DOHH2 (cell line): Measurements from ENCODE around the gene TRRAP.

Experiments used
- H3F3A ChIP-seq: fragments of 200-600 bp; sonication (generic), shearing (Covaris generic); 2 replicates; pipeline ENCODE4 v1.6.0; 2016; ENCODE audit warnings: antibody characterized with exemption, mild to moderate bottlenecking; ENCODE audit not compliant: control insufficient read depth, insufficient read depth
- H3K27ac ChIP-seq: fragments of 200-600 bp; sonication (generic); 2 replicates; pipeline ENCODE4 v1.5.1; 2014; ENCODE audit warnings: low read depth, mild to moderate bottlenecking, low read length, moderate library complexity
- H3K27me3 ChIP-seq: fragments of 200-600 bp; sonication (generic); 2 replicates; pipeline ENCODE4 v1.6.1; 2014; ENCODE audit warnings: mild to moderate bottlenecking, low read length, mixed read lengths; ENCODE audit not compliant: control insufficient read depth
- H3K36me3 ChIP-seq: fragments of 200-600 bp; sonication (generic); 2 replicates; pipeline ENCODE4 v1.6.1; 2014; ENCODE audit warnings: mild to moderate bottlenecking, low read length, moderate library complexity, mixed read lengths; ENCODE audit not compliant: control insufficient read depth
- H3K4me1 ChIP-seq: fragments of 200-600 bp; sonication (generic); 2 replicates; pipeline ENCODE4 v1.6.1; 2014; ENCODE audit warnings: mild to moderate bottlenecking, low read length, mixed read lengths; ENCODE audit not compliant: control insufficient read depth
- H3K4me2 ChIP-seq: fragments of 200-600 bp; sonication (generic); 2 replicates; pipeline ENCODE4 v1.6.0; 2014; ENCODE audit warnings: mild to moderate bottlenecking, low read length, moderate library complexity
- H3K4me3 ChIP-seq: fragments of 200-600 bp; sonication (generic); 2 replicates; pipeline ENCODE4 v1.5.1; 2014; ENCODE audit warnings: mild to moderate bottlenecking, low read length, mixed read lengths
- H3K79me2 ChIP-seq: fragments of 200-600 bp; sonication (generic); 2 replicates; pipeline ENCODE4 v1.6.1; 2014; ENCODE audit warnings: mild to moderate bottlenecking, low read length, mixed read lengths; ENCODE audit not compliant: control insufficient read depth
- H3K9me2 ChIP-seq: fragments of 200-600 bp; sonication (generic); replicated peaks from 2 replicates; pipeline ENCODE4 v1.6.1; 2014; ENCODE audit warnings: mild to moderate bottlenecking, low read length, mixed read lengths; ENCODE audit not compliant: control insufficient read depth
- H3K9me3 ChIP-seq: fragments of 200-600 bp; sonication (generic); 2 replicates; pipeline ENCODE4 v1.6.1; 2014; ENCODE audit warnings: antibody characterized with exemption, low read length, mixed read lengths; ENCODE audit not compliant: control insufficient read depth, insufficient read depth
- H4K20me1 ChIP-seq: fragments of 200-600 bp; sonication (generic); 2 replicates; pipeline ENCODE4 v1.6.0; 2014; ENCODE audit warnings: low read depth, mild to moderate bottlenecking, antibody characterized with exemption, low read length, moderate library complexity; ENCODE audit not compliant: control insufficient read depth, insufficient read depth
- CTCF ChIP-seq: fragments of 200-600 bp; sonication (generic); IDR thresholded peaks from one replicate; pipeline ENCODE4 v1.5.1; 2014; ENCODE audit warnings: antibody characterized with exemption, mild to moderate bottlenecking, low read depth, low read length; ENCODE audit not compliant: poor library complexity, severe bottlenecking
- EZH2phosphoT487 ChIP-seq: fragments of 200-600 bp; sonication (generic); IDR thresholded peaks from 2 replicates; pipeline ENCODE4 v1.6.1; 2017; ENCODE audit warnings: borderline replicate concordance, mild to moderate bottlenecking, antibody characterized with exemption, low read length, moderate library complexity, mixed read lengths

The TRRAP gene

DNA sequence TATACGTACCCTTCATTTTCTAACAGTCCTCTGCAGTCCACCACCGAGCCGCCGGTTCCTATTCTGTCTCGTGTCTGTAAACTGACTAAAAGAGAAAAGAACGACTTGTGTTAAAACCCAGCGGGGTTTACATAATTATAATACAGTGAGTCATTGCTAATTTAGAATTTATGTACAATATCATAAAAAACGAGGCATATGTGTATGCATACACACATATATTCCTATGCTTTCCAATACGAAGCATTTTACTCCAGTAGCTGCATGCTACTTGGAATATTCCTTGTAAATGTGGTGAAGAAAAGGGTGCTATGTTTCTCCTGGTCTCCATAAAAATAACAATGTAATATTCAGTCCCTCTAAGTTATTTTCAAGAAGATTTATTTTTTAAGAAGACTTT lies 176.4 kb downstream of the TRRAP start:
- H3K4me1 ChIP-seq: no peaks in the 10 kb centered on the region
- H3K9me3 ChIP-seq: no peaks in the 10 kb centered on the region
- H3K4me3 ChIP-seq: no peak overlapping the region
- H3K36me3 ChIP-seq: peaks cover 60% of the 10 kb centered on the region
- no peaks in the 10 kb centered on the region for H3K27me3 ChIP-seq
- no peaks in the 10 kb centered on the region for H4K20me1 ChIP-seq
- TF ChIP-seq EZH2phosphoT487: no peak
- no peak for TF ChIP-seq CTCF
- no peaks in the 10 kb centered on the region for H3K9me2 ChIP-seq
- H3K27ac ChIP-seq: no peak overlapping the region
- no peaks in the 10 kb centered on the region for H3F3A ChIP-seq
- H3K79me2 ChIP-seq: no peaks in the 10 kb centered on the region
- H3K4me2 ChIP-seq: no peak overlapping the region

- TF ChIP-seq EZH2phosphoT487: no peak
- TF ChIP-seq CTCF: no peak
- H3K4me2 ChIP-seq: no peak overlapping the region
- H3K9me3 ChIP-seq: no peaks in the 10 kb centered on the region
- no peak overlapping the region for H3K27ac ChIP-seq
- H3K4me1 ChIP-seq: no peaks in the 10 kb centered on the region
- H3F3A ChIP-seq: no peaks in the 10 kb centered on the region; the same call in 1 of the 2 replicates
- H4K20me1 ChIP-seq: no peaks in the 10 kb centered on the region
- no peaks in the 10 kb centered on the region for H3K27me3 ChIP-seq
- no peaks in the 10 kb centered on the region for H3K9me2 ChIP-seq
- H3K36me3 ChIP-seq: peaks cover 17% of the 10 kb centered on the region
- H3K79me2 ChIP-seq: peaks cover 8% of the 10 kb centered on the region; the same call in 1 of the 2 replicates
- H3K4me3 ChIP-seq: no peak overlapping the region
These were observed 182.9 kb downstream of the TRRAP start for GRCh38 chr7:99061001-99061776.
